SU-DHL-6 (cell line): Measurements from ENCODE around the gene NLRP1.

Experiments
- CTCF ChIP-seq: fragments of 200-600 bp; sonication (generic); IDR thresholded peaks from one replicate; pipeline ENCODE4 v1.5.1; 2017; ENCODE audit warnings: antibody characterized with exemption, mild to moderate bottlenecking, low read length, moderate library complexity; ENCODE audit not compliant: insufficient read depth, poor library complexity, severe bottlenecking
- EZH2phosphoT487 ChIP-seq: fragments of 200-600 bp; sonication (generic), shearing (Covaris generic); conservative IDR thresholded peaks from 2 replicates; pipeline ENCODE4 v1.6.1; 2018; ENCODE audit warnings: mild to moderate bottlenecking, antibody characterized with exemption, low read length, moderate library complexity, mixed read lengths

GRCh38 chr17:5563456-5563855 lies 20.9 kb downstream of the NLRP1 start:
- TF ChIP-seq CTCF (no peak), EZH2phosphoT487 (no peak)
